ENCODE data around the gene ATG9B. TPM values are rescaled to one million over a fixed set of nuclear protein-coding genes. Genes with fewer than 3 reads are reported as not detected.
"Not testable (repeated sequence)": the region's sequence is repeated elsewhere in the genome, so short reads cannot be mapped to it uniquely, and the experiment has no call there.

The ATG9B gene
- total RNA-seq, 2 donors from 2014 or later = 0.18 to 7.1 TPM

- intact Hi-C loops (cut with DNase I) = no loop called here
- Histone ChIP-seq H3K27me3 (replicated peaks; ENCODE audit: insufficient read depth) (peaks cover 6% of the 10 kb centered on the region), H3K27ac (no peak overlapping the region), H3K4me3 (no peak overlapping the region), H3K4me1 (replicated peaks) (no peaks in the 10 kb centered on the region), H3K9me3 (no peaks in the 10 kb centered on the region), H3K36me3 (no peaks in the 10 kb centered on the region)
- TF ChIP-seq CTCF (IDR thresholded peaks at IDR 0.05) (peak in 2 of 4 experiments; percentile 29 to 54), POLR2A (IDR thresholded peaks at IDR 0.05) (no peak), POLR2AphosphoS5 (IDR thresholded peaks at IDR 0.05) (no peak)
- WGBS = 31% methylated on average over 23 of the region's 23 CpGs
- no peak for DNase-seq (ENCODE audit: low spot score)
These were observed 11.4 kb downstream of the ATG9B start for GRCh38 chr7:151012911-151013347.

- no peaks in the 10 kb centered on the region for H3K36me3 ChIP-seq
- H3K4me3 ChIP-seq = no peak overlapping the region
- H3K27me3 ChIP-seq (replicated peaks; ENCODE audit: insufficient read depth) = peaks cover 6% of the 10 kb centered on the region
- no peak for TF ChIP-seq CTCF (IDR thresholded peaks at IDR 0.05)
- TF ChIP-seq POLR2A (IDR thresholded peaks at IDR 0.05) = no peak
- no peak for TF ChIP-seq POLR2AphosphoS5 (IDR thresholded peaks at IDR 0.05)
- DNase-seq (ENCODE audit: low spot score) = no peak
- H3K27ac ChIP-seq = no peak overlapping the region
- H3K9me3 ChIP-seq = no peaks in the 10 kb centered on the region
- H3K4me1 ChIP-seq (replicated peaks) = no peaks in the 10 kb centered on the region
- intact Hi-C loops (cut with DNase I) = no loop called here
- WGBS = 81% methylated on average over 6 of the region's 6 CpGs
These were observed 12.1 kb downstream of the ATG9B start for GRCh38 chr7:151012031-151012692.

- intact Hi-C loops (cut with DNase I); H3K4me3 ChIP-seq; H3K9me3 ChIP-seq; H3K27me3 ChIP-seq (replicated peaks; ENCODE audit: insufficient read depth); H3K27ac ChIP-seq; DNase-seq (ENCODE audit: low spot score); H3K4me1 ChIP-seq (replicated peaks); H3K36me3 ChIP-seq: not testable (repeated sequence)
- WGBS = 87% methylated on average over 12 of the region's 12 CpGs
These were observed 12.7 kb downstream of the ATG9B start for GRCh38 chr7:151011616-151012015.

- intact Hi-C loops (cut with DNase I) = no loop called here
- Histone ChIP-seq H3K36me3 (no peaks in the 10 kb centered on the region), H3K4me3 (no peak overlapping the region), H3K27me3 (replicated peaks; ENCODE audit: insufficient read depth) (peaks cover 6% of the 10 kb centered on the region), H3K27ac (no peak overlapping the region), H3K9me3 (no peaks in the 10 kb centered on the region), H3K4me1 (replicated peaks) (no peaks in the 10 kb centered on the region)
- no peak for DNase-seq (ENCODE audit: low spot score)
- 67% methylated on average over 1 of the region's 1 CpG for WGBS
- TF ChIP-seq CTCF (IDR thresholded peaks at IDR 0.05) (no peak), POLR2AphosphoS5 (IDR thresholded peaks at IDR 0.05) (no peak), POLR2A (IDR thresholded peaks at IDR 0.05) (no peak)
These were observed 13.2 kb downstream of the ATG9B start for GRCh38 chr7:151011097-151011409.

GRCh38 chr7:151010307-151011096, 13.8 kb downstream of the ATG9B start:
- H3K27ac ChIP-seq = no peak overlapping the region
- no peaks in the 10 kb centered on the region for H3K9me3 ChIP-seq
- 36% methylated on average over 18 of the region's 18 CpGs for WGBS
- TF ChIP-seq POLR2AphosphoS5 (IDR thresholded peaks at IDR 0.05) (no peak), CTCF (IDR thresholded peaks at IDR 0.05) (no peak), POLR2A (IDR thresholded peaks at IDR 0.05) (no peak)
- no peaks in the 10 kb centered on the region for H3K36me3 ChIP-seq
- H3K27me3 ChIP-seq (replicated peaks; ENCODE audit: insufficient read depth) = peaks cover 6% of the 10 kb centered on the region
- DNase-seq (ENCODE audit: low spot score) = no peak
- no peak overlapping the region for H3K4me3 ChIP-seq
- intact Hi-C loops (cut with DNase I) = no loop called here
- H3K4me1 ChIP-seq (replicated peaks) = no peaks in the 10 kb centered on the region
